Hematopoietic multipotent progenitor cell (in vitro differentiated cells): Measurements from ENCODE around the gene TET3. TPM values are rescaled to one million over a fixed set of nuclear protein-coding genes. Genes with fewer than 3 reads are reported as not detected.
A peak's percentile ranks its signal among the peaks of the same experiment; 100 is the strongest.

Experiments used
- DNase-seq, 3 donors: peaks; one replicate each; pipeline ENCODE4 v3.0.0-alpha.2; 2011 to 2015; ENCODE audit warnings: low read depth in 2 of 3, low spot score in 2 of 3
- total RNA-seq: library from RNA; depleted of rRNA; stranded (reverse); fragments of >200 nt; gene quantifications from one replicate; pipeline ENCODE4 v1.2.3, GENCODE V29; 2012

TET3 gene
- total RNA-seq, 1 donor = 11.0 TPM

- no peak for DNase-seq
These were observed 21.2 kb upstream of the TET3 start for GRCh38 chr2:73963385-73964120.

- DNase-seq = no peak
These were observed 20.5 kb upstream of the TET3 start for GRCh38 chr2:73964223-73964622.

GRCh38 chr2:73965053-73965452, 19.7 kb upstream of the TET3 start:
- DNase-seq = no peak

DNA sequence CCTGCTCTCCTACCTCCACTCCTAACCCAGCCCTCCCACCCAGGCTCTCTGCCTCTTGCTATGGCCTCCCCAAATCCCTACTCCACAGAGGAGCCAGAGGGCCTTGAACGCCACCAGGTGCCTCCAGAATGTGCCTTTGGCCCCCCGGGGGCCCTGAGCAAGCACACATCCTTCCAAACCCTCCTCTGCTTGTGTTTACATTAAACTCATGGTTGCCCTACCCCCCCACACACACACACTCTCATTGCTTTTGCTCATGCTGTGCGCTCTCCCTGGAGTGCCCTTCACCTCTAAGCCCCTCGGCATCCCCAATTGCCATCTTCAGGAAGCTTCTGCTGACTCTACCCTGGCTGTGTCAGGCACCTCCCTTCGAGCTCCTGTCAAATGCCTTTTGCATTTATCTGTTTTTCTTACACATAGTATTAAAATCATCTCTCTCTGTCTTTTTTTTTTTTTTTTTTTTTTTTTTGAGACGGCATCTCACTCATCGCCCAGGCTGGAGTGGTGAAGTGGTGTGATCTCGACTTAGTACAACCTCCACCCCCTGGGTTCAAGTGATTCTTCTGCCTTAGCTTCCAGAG, 16.3 kb upstream of the TET3 start:
- no peak for DNase-seq

DNA sequence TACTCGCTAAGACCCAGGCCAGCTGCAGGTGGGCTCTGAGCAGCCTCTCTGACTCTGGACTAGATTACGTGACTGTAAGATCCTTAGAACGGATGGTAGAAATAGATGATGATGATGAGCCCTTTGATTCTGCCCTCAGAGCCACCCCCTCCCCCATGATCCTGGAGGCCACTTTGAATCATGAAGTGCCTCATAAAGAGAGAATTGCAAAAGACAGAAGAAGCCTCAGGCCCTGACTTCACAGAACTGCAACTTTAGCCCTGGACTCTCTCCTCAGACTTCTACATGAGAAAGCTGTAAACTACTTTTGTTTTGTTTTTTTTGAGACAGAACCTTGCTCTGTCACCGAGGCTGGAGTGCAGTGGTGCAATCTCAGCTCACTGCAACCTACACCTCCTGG, 15.4 kb upstream of the TET3 start:
- no peak for DNase-seq

DNA sequence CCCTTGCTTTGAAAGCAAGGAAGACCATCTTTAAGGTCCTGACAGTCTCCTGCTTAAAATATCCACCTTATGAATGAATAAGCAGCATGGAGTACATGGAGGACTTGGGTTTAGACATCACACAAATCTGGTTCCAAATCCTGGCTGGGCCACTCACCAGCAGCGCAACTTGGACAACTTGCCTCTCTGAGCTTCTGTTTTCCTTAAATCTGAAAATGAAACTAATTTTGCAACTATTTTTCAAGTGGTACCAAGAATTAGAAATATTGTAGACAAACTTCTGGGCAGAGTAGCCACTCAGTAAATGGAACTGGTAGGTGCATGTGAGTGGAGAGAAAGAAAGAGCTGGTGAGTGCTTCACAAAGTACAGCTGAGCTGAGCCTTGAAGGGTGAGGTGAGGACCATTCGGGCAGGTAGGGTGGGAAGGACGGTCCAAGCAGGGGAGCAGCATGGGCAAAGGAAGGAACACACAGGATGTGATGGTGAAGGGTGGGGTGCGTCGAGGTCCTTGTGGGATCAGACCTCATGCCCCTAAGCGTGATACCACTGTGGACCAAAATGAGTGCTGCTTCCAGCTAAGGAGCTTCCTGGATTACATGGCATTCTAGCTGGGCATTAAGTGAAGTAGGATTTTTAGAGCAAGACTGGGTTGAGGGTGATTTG, 14.4 kb upstream of the TET3 start:
- DNase-seq = no peak

GRCh38 chr2:73970850-73971471, 13.7 kb upstream of the TET3 start:
- peak in 2 of 3 donors; percentile 88 to 89 for DNase-seq

DNA sequence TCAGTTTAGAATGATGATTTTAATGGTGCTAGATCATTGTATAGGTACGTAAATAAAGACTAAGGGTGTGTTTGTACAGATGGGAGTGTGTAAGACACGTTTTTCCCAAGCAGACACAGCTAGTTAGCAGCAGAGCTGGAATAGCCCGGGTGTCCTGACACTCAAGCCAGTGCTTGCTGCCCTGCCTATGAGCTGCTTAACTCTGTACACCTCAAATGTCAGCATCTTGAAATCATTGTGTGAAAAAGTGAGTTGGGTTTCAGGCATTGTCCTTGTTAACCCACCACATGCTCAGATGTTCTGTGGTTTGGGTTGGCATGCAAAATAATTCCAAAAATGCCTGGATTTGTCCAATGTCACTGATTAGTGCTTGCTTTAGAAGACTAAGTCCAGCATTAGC, 13.0 kb upstream of the TET3 start:
- DNase-seq = no peak

- DNase-seq = peak in 1 of 3 donors; percentile 48
These were observed 11.9 kb upstream of the TET3 start for GRCh38 chr2:73972846-73973245.

GRCh38 chr2:73975731-73976130, 9.0 kb upstream of the TET3 start:
- no peak for DNase-seq

- DNase-seq = no peak
These were observed 7.9 kb upstream of the TET3 start for GRCh38 chr2:73976803-73977202.

- DNase-seq = no peak
These were observed 7.2 kb upstream of the TET3 start for GRCh38 chr2:73977466-73977865.

GRCh38 chr2:73979021-73979420, 5.7 kb upstream of the TET3 start:
- peak in 1 of 3 donors; percentile 53 for DNase-seq

GRCh38 chr2:73979686-73980085, 5.0 kb upstream of the TET3 start:
- no peak for DNase-seq

DNA sequence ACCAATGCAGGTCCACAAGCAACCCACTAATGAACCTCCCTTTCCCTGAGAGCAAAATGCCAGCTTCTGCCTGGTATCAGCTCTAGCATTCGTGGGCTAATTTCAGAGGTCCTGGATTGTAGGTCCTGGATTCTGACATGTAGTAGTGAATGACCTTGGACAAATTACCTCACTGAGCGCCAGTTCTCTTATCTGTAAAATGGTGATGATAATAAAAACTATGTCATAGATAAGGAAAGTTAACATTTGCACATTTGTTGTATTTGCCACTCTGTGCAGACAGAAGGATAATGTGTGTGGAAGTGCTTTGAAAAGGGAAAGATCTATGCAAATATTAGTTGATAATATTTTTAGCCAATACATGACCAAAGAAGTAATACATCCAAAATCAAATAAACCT, 4.1 kb upstream of the TET3 start:
- DNase-seq = no peak

DNA sequence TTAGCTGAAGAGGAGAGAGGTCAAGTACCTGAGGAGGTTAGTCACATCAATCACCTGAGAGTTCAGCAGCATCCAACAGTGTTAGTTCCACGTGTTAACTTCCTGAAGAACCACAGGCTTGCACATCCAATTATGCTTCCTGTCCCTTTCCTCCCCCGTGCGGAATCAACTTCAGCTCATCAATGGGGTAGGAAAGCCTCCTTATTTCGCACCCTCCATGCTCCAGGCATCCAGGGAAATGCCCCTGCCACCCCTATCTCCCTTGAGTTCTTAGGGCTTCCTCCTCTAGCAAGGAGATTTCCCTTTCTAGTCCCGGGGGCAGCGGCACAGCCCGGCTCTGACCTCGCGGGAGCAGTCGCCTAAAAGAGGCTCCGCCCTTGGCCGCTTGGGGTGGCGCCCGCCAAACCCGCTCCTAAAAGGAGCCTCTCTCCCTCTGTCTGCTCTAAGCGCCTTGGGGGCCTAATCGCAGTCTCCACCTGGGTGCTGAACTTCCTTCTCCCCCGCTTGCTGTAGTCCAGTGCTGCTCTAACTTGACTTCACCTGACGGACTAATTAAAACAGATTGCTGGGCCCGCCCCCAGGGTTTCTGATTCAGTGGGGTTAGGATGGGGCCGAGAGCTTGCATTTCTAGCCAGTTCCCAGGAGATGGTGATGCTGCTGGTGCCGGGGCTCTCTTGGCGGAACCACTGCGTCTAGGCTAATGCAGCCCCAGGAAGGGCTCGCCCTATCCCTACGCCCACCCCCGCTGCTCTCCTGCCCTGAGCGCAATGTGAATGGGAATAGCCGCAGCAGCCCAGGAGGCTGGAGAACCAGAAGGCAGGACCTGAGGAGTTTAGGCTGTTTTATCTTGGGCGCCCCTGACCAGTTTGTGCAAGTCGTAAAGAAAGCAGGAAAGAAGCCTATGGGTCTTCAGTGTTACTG, 3.4 kb upstream of the TET3 start:
- peak in 1 of 3 donors; percentile 71 for DNase-seq

GRCh38 chr2:73982140-73982617, 2.5 kb upstream of the TET3 start:
- DNase-seq = no peak

DNA sequence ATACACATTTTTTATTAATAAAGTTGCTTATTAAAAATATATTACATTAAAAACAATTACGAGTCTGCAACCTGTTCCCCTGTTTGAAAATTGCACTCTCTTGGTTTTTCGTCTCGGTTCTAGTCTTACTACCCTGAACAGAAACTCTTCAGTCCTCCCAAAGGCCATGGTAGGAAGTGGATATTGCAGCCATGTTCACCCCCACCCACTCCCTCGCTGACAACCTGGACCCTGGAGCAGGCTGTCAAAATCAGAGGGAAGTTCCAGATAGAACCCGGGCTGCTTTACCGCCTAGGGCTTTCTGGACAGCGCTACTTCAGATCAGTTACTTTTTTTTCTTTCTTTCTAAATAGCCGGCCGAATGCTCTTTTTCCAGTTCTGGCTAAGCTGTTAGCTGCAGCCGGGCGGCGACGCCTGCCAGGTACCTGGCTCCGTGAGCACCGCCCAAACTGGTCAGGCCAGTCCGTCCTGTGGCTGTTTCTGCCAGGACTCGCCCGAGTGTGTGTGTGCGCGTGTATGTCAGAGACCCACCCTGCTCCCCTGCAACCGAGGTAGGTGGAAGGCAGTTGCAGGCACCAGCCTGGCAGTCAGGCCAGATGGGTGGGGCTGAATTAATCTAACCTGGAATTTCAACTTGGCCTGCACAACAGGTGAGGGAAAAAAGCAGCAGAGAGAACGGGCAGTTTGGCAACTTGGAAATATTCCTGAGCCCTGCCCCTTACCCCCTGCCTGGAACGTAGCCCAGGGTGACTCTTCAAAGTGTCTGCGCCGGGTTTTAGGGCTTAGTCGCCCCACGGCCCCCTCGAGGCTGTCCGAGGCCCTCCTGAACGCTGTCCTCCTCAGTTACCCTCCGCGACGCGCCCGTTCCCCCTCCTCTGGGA, 1.1 kb upstream of the TET3 start:
- DNase-seq = peak in 1 of 3 donors; percentile 53

GRCh38 chr2:73984922-73985307, 205 bp downstream of the TET3 start:
- peak in 2 of 3 donors; percentile 50 to 69 for DNase-seq
